KMS-11 (cell line): ENCODE results near the gene CENATAC.

Source experiments
- H2AFZ ChIP-seq: fragments of 200-600 bp; sonication (generic); 2 replicates; pipeline ENCODE4 v1.6.1; 2016; ENCODE audit warnings: antibody characterized with exemption, mixed run types, low read depth
- H3K27ac ChIP-seq: fragments of 200-600 bp; sonication (generic); 2 replicates; pipeline ENCODE4 v1.6.1; 2016; ENCODE audit warnings: mild to moderate bottlenecking, mixed run types
- H3K27me3 ChIP-seq: fragments of 200-600 bp; sonication (generic); 2 replicates; pipeline ENCODE4 v1.6.1; 2017; ENCODE audit warnings: mild to moderate bottlenecking, low read depth, mixed run types, moderate library complexity; ENCODE audit not compliant: insufficient read depth
- H3K36me3 ChIP-seq: fragments of 200-600 bp; sonication (generic); 2 replicates; pipeline ENCODE4 v1.6.1; 2017; ENCODE audit warnings: mild to moderate bottlenecking, mixed run types; ENCODE audit not compliant: insufficient read depth
- H3K4me1 ChIP-seq: fragments of 200-600 bp; sonication (generic); 2 replicates; pipeline ENCODE4 v1.6.1; 2016; ENCODE audit warnings: mild to moderate bottlenecking, low read depth, mixed run types; ENCODE audit not compliant: poor library complexity, severe bottlenecking
- H3K4me2 ChIP-seq: fragments of 200-600 bp; sonication (generic); 2 replicates; pipeline ENCODE4 v1.7.0; 2016; ENCODE audit warnings: mild to moderate bottlenecking, mixed run types
- H3K4me3 ChIP-seq: fragments of 200-600 bp; sonication (generic); IDR thresholded peaks from 2 replicates; pipeline ENCODE4 v1.6.1; 2017; ENCODE audit warnings: low read depth, low read length, mixed read lengths; ENCODE audit not compliant: insufficient read depth
- H3K79me2 ChIP-seq: fragments of 200-600 bp; sonication (generic); 2 replicates; pipeline ENCODE4 v1.6.1; 2016; ENCODE audit warnings: low read depth, mixed run types; ENCODE audit not compliant: insufficient read depth
- H3K9ac ChIP-seq: fragments of 200-600 bp; sonication (generic); 2 replicates; pipeline ENCODE4 v1.6.1; 2016; ENCODE audit warnings: mild to moderate bottlenecking, mixed run types
- H4K20me1 ChIP-seq: fragments of 200-600 bp; sonication (generic); 2 replicates; pipeline ENCODE4 v1.6.1; 2016; ENCODE audit warnings: mild to moderate bottlenecking, mixed run types; ENCODE audit not compliant: insufficient read depth
- CTCF ChIP-seq: fragments of 200-600 bp; sonication (generic); conservative IDR thresholded peaks from 2 replicates; pipeline ENCODE4 v1.6.1; 2017; ENCODE audit warnings: low read depth, mild to moderate bottlenecking, antibody characterized with exemption, low read length, moderate library complexity, mixed read lengths

The CENATAC gene

GRCh38 chr11:119044708-119045107, 46.8 kb downstream of the CENATAC start:
- Histone ChIP-seq H3K9ac (no peak overlapping the region), H4K20me1 (no peaks in the 10 kb centered on the region), H3K4me3 (no peak overlapping the region), H3K79me2 (no peaks in the 10 kb centered on the region), H3K27ac (no peak overlapping the region), H3K36me3 (no peaks in the 10 kb centered on the region), H2AFZ (no peak overlapping the region), H3K4me1 (peaks cover 9% of the 10 kb centered on the region), H3K4me2 (no peak overlapping the region), H3K27me3 (no peaks in the 10 kb centered on the region)
- no peak for TF ChIP-seq CTCF

GRCh38 chr11:119046489-119046888, 48.6 kb downstream of the CENATAC start:
- H2AFZ ChIP-seq, result no peak overlapping the region
- peaks cover 9% of the 10 kb centered on the region for H3K4me1 ChIP-seq
- H3K4me2 ChIP-seq, result no peak overlapping the region
- no peaks in the 10 kb centered on the region for H3K79me2 ChIP-seq
- H4K20me1 ChIP-seq, result no peaks in the 10 kb centered on the region
- H3K9ac ChIP-seq, result no peak overlapping the region
- no peak for TF ChIP-seq CTCF
- no peak overlapping the region for H3K27ac ChIP-seq
- no peak overlapping the region for H3K4me3 ChIP-seq
- no peaks in the 10 kb centered on the region for H3K27me3 ChIP-seq
- H3K36me3 ChIP-seq, result no peaks in the 10 kb centered on the region

- no peak overlapping the region for H2AFZ ChIP-seq
- H3K4me1 ChIP-seq, result peaks cover 4% of the 10 kb centered on the region
- H3K27ac ChIP-seq, result no peak overlapping the region
- no peaks in the 10 kb centered on the region for H4K20me1 ChIP-seq
- no peaks in the 10 kb centered on the region for H3K36me3 ChIP-seq
- H3K79me2 ChIP-seq, result no peaks in the 10 kb centered on the region
- no peaks in the 10 kb centered on the region for H3K27me3 ChIP-seq
- TF ChIP-seq CTCF, result no peak
- no peak overlapping the region for H3K4me2 ChIP-seq
- H3K9ac ChIP-seq, result no peak overlapping the region
- H3K4me3 ChIP-seq, result no peak overlapping the region
Measured at GRCh38 chr11:119047205-119047604, 49.3 kb downstream of the CENATAC start.

GRCh38 chr11:119048644-119049043, 50.7 kb downstream of the CENATAC start:
- H2AFZ ChIP-seq, result no peak overlapping the region
- no peaks in the 10 kb centered on the region for H3K36me3 ChIP-seq
- H3K4me2 ChIP-seq, result no peak overlapping the region
- no peak overlapping the region for H3K4me3 ChIP-seq
- H3K79me2 ChIP-seq, result no peaks in the 10 kb centered on the region
- no peak for TF ChIP-seq CTCF
- H3K9ac ChIP-seq, result no peak overlapping the region
- H3K27ac ChIP-seq, result no peak overlapping the region
- H4K20me1 ChIP-seq, result no peaks in the 10 kb centered on the region
- H3K27me3 ChIP-seq, result no peaks in the 10 kb centered on the region
- no peaks in the 10 kb centered on the region for H3K4me1 ChIP-seq
